Neural progenitor cell (in vitro differentiated cells): ENCODE measurements around the gene TRIM44. TPM values are rescaled to one million over a fixed set of nuclear protein-coding genes. Genes with fewer than 3 reads are reported as not detected.

Experiments
- DNase-seq: peaks from one replicate; pipeline ENCODE4 v3.0.0-alpha.2; 2016; ENCODE audit warnings: low spot score
- H2AFZ ChIP-seq: fragments of 200-600 bp; sonication (generic); replicated peaks from 2 replicates; pipeline ENCODE4 v1.6.1; 2016; ENCODE audit warnings: antibody characterized with exemption
- H3F3A ChIP-seq: fragments of 200-600 bp; sonication (generic); 2 replicates; pipeline ENCODE4 v1.6.1; 2016; ENCODE audit warnings: antibody characterized with exemption, low read depth
- H3K27ac ChIP-seq: fragments of 200-600 bp; sonication (generic); 2 replicates; pipeline ENCODE4 v1.5.1; 2016; ENCODE audit warnings: mild to moderate bottlenecking
- H3K27me3 ChIP-seq: fragments of 200-600 bp; sonication (generic); 2 replicates; pipeline ENCODE4 v1.6.1; 2016; ENCODE audit warnings: mild to moderate bottlenecking, moderate library complexity
- H3K36me3 ChIP-seq: fragments of 200-600 bp; sonication (generic); 2 replicates; pipeline ENCODE4 v1.5.1; 2016
- H3K4me1 ChIP-seq: fragments of 200-600 bp; sonication (generic); 2 replicates; pipeline ENCODE4 v1.6.1; 2016; ENCODE audit warnings: mixed run types
- H3K4me2 ChIP-seq: fragments of 200-600 bp; sonication (generic); 2 replicates; pipeline ENCODE4 v1.6.1; 2016
- H3K4me3 ChIP-seq: fragments of 200-600 bp; sonication (generic); 2 replicates; pipeline ENCODE4 v1.5.1; 2016
- H3K79me2 ChIP-seq: fragments of 200-600 bp; sonication (generic); 2 replicates; pipeline ENCODE4 v1.6.1; 2016; ENCODE audit warnings: low read depth
- H3K9ac ChIP-seq: fragments of 200-600 bp; sonication (generic); 2 replicates; pipeline ENCODE4 v1.6.1; 2016
- H3K9me3 ChIP-seq: fragments of 200-600 bp; sonication (generic); 2 replicates; pipeline ENCODE4 v1.5.1; 2016; ENCODE audit warnings: low read depth
- H4K20me1 ChIP-seq: fragments of 200-600 bp; sonication (generic); 2 replicates; pipeline ENCODE4 v1.6.1; 2016; ENCODE audit warnings: low read depth
- H3K27ac Mint-ChIP-seq: 3 replicates; pipeline ENCODE4 v1.8.0; 2021; ENCODE audit warnings: mixed read lengths
- H3K27me3 Mint-ChIP-seq: 2 replicates; pipeline ENCODE4 v1.8.0; 2022; ENCODE audit warnings: low read depth, mild to moderate bottlenecking, inconsistent platforms, moderate library complexity, mixed read lengths; ENCODE audit not compliant: insufficient read depth
- H3K36me3 Mint-ChIP-seq: 3 replicates; pipeline ENCODE4 v1.8.0; 2021; ENCODE audit warnings: mixed read lengths
- H3K4me1 Mint-ChIP-seq: 3 replicates; pipeline ENCODE4 v1.8.0; 2021; ENCODE audit warnings: mixed read lengths
- H3K4me3 Mint-ChIP-seq: 3 replicates; pipeline ENCODE4 v1.8.0; 2021; ENCODE audit warnings: mild to moderate bottlenecking, moderate library complexity, mixed read lengths
- H3K9me3 Mint-ChIP-seq: 3 replicates; pipeline ENCODE4 v1.8.0; 2020; ENCODE audit warnings: mixed read lengths
- CTCF ChIP-seq: fragments of 200-600 bp; sonication (generic); IDR thresholded peaks from 2 replicates; pipeline ENCODE4 v1.5.1; 2017; ENCODE audit warnings: antibody characterized with exemption, mild to moderate bottlenecking
- EZH2 ChIP-seq: fragments of 200-600 bp; sonication (generic); IDR thresholded peaks from 2 replicates; pipeline ENCODE4 v1.6.1; 2017; ENCODE audit warnings: antibody characterized with exemption, mild to moderate bottlenecking, moderate library complexity
- EZH2phosphoT487 ChIP-seq: fragments of 200-600 bp; sonication (generic); IDR thresholded peaks from 2 replicates; pipeline ENCODE4 v1.6.1; 2017; ENCODE audit warnings: antibody characterized with exemption
- total RNA-seq: library from RNA; depleted of rRNA; stranded (reverse); fragments of >200 nt; gene quantifications from 2 replicates; pipeline ENCODE4 v1.2.3, GENCODE V29; 2015; ENCODE audit warnings: low replicate concordance

Gene TRIM44
- total RNA-seq, 1 donor from 2014 or later = 44.1 TPM

DNA sequence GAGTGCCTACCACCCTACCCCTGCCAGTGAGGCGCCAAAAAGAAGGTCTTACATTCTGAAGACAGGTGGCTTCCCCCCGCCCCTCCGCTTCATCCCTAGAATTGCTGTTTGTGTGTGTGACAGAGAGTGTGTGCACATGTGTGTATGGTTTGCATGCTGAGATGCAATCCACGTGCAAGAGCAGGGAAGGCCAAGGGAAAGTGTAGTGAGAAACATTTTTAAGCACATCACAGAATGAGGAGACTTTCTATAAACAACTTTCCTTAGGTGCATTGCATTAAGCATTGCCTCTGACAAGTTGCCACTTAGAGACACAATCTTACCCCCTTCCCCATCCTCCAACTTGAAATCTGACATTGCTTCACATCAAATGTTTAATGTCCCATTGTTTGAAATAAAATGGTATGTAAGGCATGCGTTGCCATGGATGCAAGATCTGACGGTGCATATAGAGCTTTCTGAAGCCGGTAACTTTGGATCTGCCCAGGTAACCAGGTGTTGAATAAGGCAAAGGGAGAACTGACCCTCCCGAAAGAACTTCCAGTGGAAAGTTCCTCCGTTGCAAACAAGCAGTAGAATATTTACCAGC, 22.9 kb upstream of the TRIM44 start:
- peak overlapping the region; percentile 14 for H3K4me3 Mint-ChIP-seq
- no peak overlapping the region for H3K27ac Mint-ChIP-seq

DNA sequence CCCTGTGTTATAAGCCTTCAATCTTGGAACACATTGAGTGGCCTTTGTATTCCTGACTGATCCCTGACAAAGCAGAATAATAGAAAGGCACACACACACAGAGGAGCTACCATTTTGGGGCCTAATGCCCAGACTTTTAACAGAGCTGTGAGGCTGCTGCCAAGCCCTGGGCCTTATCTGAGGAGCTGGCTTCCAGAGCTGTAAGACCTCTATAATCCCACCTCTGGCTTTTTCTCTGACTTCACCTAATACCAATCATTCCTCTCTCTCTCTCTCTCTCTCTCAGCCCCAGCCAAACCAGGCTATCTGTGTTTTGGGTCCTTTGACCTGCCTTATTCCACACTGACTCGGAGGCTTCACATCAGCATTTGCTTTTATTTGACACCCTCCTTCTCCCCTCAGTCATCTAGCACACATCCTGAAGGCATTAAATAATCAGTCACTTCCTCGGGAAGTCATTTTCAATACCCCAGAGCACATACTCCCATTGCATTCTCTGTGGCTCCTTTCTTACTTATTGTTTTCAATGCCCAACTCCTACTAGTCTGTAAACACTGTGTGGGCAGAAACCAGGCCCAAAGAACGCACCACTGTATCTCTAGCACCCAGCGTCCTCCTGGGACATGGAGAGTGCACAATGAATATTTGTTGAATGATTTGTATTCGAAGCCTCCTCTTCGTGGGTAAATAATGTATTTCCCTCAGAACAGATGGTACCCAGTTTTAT, 21.2 kb upstream of the TRIM44 start:
- H3K4me2 ChIP-seq = peak overlapping the region; percentile 6
- H2AFZ ChIP-seq = no peak overlapping the region
- peak overlapping the region; percentile 9 for H3K27ac ChIP-seq
- H3K79me2 ChIP-seq = no peaks in the 10 kb centered on the region
- TF ChIP-seq EZH2 (no peak), CTCF (no peak), EZH2phosphoT487 (no peak)
- H3K27me3 ChIP-seq = peaks cover 11% of the 10 kb centered on the region
- H3K27ac Mint-ChIP-seq = peak overlapping the region; percentile 95
- no peak overlapping the region for H3K4me3 Mint-ChIP-seq
- no peaks in the 10 kb centered on the region for H3K27me3 Mint-ChIP-seq
- no peaks in the 10 kb centered on the region for H3K36me3 Mint-ChIP-seq
- H4K20me1 ChIP-seq = no peaks in the 10 kb centered on the region
- H3K36me3 ChIP-seq = no peaks in the 10 kb centered on the region
- peaks cover 27% of the 10 kb centered on the region for H3K4me1 ChIP-seq
- DNase-seq = peak; percentile 71
- no peaks in the 10 kb centered on the region for H3K9me3 ChIP-seq
- peaks cover 15% of the 10 kb centered on the region for H3F3A ChIP-seq
- H3K4me3 ChIP-seq = no peak overlapping the region
- peaks cover 51% of the 10 kb centered on the region for H3K4me1 Mint-ChIP-seq
- no peak overlapping the region for H3K9ac ChIP-seq
- H3K9me3 Mint-ChIP-seq = no peaks in the 10 kb centered on the region

More for the DNA sequence above, 22.9 kb upstream of the TRIM44 start:
- no peaks in the 10 kb centered on the region for H3K79me2 ChIP-seq
- Mint-ChIP-seq H3K9me3 (no peaks in the 10 kb centered on the region), H3K4me1 (peaks cover 51% of the 10 kb centered on the region), H3K36me3 (no peaks in the 10 kb centered on the region), H3K27me3 (no peaks in the 10 kb centered on the region)
- H3F3A ChIP-seq = peaks cover 15% of the 10 kb centered on the region
- no peak overlapping the region for H3K27ac ChIP-seq
- no peak overlapping the region for H3K4me3 ChIP-seq
- H3K4me1 ChIP-seq = peaks cover 27% of the 10 kb centered on the region
- no peaks in the 10 kb centered on the region for H3K9me3 ChIP-seq
- H3K4me2 ChIP-seq = no peak overlapping the region
- no peak for DNase-seq
- peaks cover 11% of the 10 kb centered on the region for H3K27me3 ChIP-seq
- H4K20me1 ChIP-seq = no peaks in the 10 kb centered on the region
- no peak overlapping the region for H3K9ac ChIP-seq
- H2AFZ ChIP-seq = no peak overlapping the region
- no peak for TF ChIP-seq EZH2
- no peak for TF ChIP-seq EZH2phosphoT487
- TF ChIP-seq CTCF = no peak
- H3K36me3 ChIP-seq = no peaks in the 10 kb centered on the region

- no peaks in the 10 kb centered on the region for H3K9me3 ChIP-seq
- Mint-ChIP-seq H3K27ac (no peak overlapping the region), H3K9me3 (no peaks in the 10 kb centered on the region), H3K27me3 (peaks cover 3% of the 10 kb centered on the region), H3K4me3 (peak overlapping the region; percentile 31), H3K4me1 (peaks cover 51% of the 10 kb centered on the region), H3K36me3 (no peaks in the 10 kb centered on the region)
- peak overlapping the region; percentile 23 for H3K4me2 ChIP-seq
- no peak overlapping the region for H3K4me3 ChIP-seq
- no peaks in the 10 kb centered on the region for H3K79me2 ChIP-seq
- no peaks in the 10 kb centered on the region for H3K36me3 ChIP-seq
- peaks cover 27% of the 10 kb centered on the region for H3K4me1 ChIP-seq
- TF ChIP-seq EZH2phosphoT487 = no peak
- no peak for TF ChIP-seq CTCF
- TF ChIP-seq EZH2 = no peak
- DNase-seq = no peak
- H3K27me3 ChIP-seq = peaks cover 6% of the 10 kb centered on the region
- H3F3A ChIP-seq = peaks cover 15% of the 10 kb centered on the region
- H3K9ac ChIP-seq = no peak overlapping the region
- no peaks in the 10 kb centered on the region for H4K20me1 ChIP-seq
- no peak overlapping the region for H2AFZ ChIP-seq
- no peak overlapping the region for H3K27ac ChIP-seq
These were observed 20.6 kb upstream of the TRIM44 start for GRCh38 chr11:35641964-35642363.
